Esophagus squamous epithelium (tissue), 5 donors: ENCODE data around the gene ABHD12B. TPM values are rescaled to one million over a fixed set of nuclear protein-coding genes. Genes with fewer than 3 reads are reported as not detected.

Source experiments
- DNase-seq: peaks from one replicate; lab custom pipeline; 2025; lab: John Stamatoyannopoulos, UW
- H3K27ac ChIP-seq, 4 donors: fragments of 200-600 bp; sonication (generic); one replicate each; pipeline ENCODE4 v1.5.1; 2016 to 2019; ENCODE audit warnings: mild to moderate bottlenecking in 1 of 4
- H3K27me3 ChIP-seq, 4 donors: fragments of 200-600 bp; sonication (generic); 1 replicate in 3 of 4; 2 replicates in 1 of 4; pipeline versions ENCODE4 v1.5.1 to v1.6.0; 2017 to 2021; ENCODE audit warnings: antibody characterized with exemption in 1 of 4
- H3K36me3 ChIP-seq, 3 donors: fragments of 200-600 bp; sonication (generic); one replicate each; pipeline ENCODE4 v1.5.1; 2016 to 2019
- H3K4me1 ChIP-seq, 3 donors: fragments of 200-600 bp; sonication (generic); one replicate each; pipeline ENCODE4 v1.5.1; 2017 to 2019
- H3K4me3 ChIP-seq, 4 donors: fragments of 200-600 bp; sonication (generic); 1 replicate in 3 of 4; 2 replicates in 1 of 4; pipeline ENCODE4 v1.5.1; 2016 to 2019; ENCODE audit warnings: mild to moderate bottlenecking in 2 of 4, moderate library complexity in 1 of 4
- H3K9me3 ChIP-seq, 3 donors: fragments of 200-600 bp; sonication (generic); one replicate each; pipeline ENCODE4 v1.5.1; 2016 to 2019
- CTCF ChIP-seq, 6 experiments: fragments of 450-650 bp in 4 of 6; fragments of 200-600 bp in 2 of 6; sonication (generic) in 2 of 6; IDR thresholded peaks; one replicate each; pipeline ENCODE4 v1.5.1; 2016 to 2019; ENCODE audit warnings: antibody characterized with exemption in 6 of 6, mild to moderate bottlenecking in 4 of 6, moderate library complexity in 4 of 6
- POLR2A ChIP-seq, 4 donors: fragments of 450-650 bp; IDR thresholded peaks; one replicate each; pipeline ENCODE4 v1.6.1; 2017; ENCODE audit warnings: antibody characterized with exemption in 4 of 4, mild to moderate bottlenecking in 4 of 4, moderate library complexity in 3 of 4
- WGBS, 2 donors: methylation state at CpG; one replicate each; pipeline ENCODE4 v1.1.5; 2018; 5-methylcytosine and 5-hydroxymethylcytosine counted together
- intact Hi-C: fragments of 100-400 bp; cut with DNase I; formaldehyde crosslinking; loops from one replicate; pipeline ENCODE4 v1.15.0; 2022
- total RNA-seq, 4 donors: library from RNA; depleted of rRNA; stranded (reverse); fragments of >200 nt; gene quantifications; one replicate each; pipeline ENCODE4 v1.1.0, GENCODE V29; 2016
- donor health status: DM: yes; HTN: yes; CAD: no.

ABHD12B gene
- total RNA-seq, 4 donors from 2014 or later, result 0.53 TPM; not detected in 3

- Histone ChIP-seq H3K4me1 (peaks cover 0 to 25% (median 10%) of the 10 kb centered on the region in 3 donors), H3K36me3 (peaks cover 0 to 65% (median 0%) of the 10 kb centered on the region in 3 donors), H3K4me3 (no peak overlapping the region), H3K27me3 (no peaks in the 10 kb centered on the region), H3K27ac (no peak overlapping the region), H3K9me3 (no peaks in the 10 kb centered on the region)
- DNase-seq, result no peak
- TF ChIP-seq POLR2A (IDR thresholded peaks at IDR 0.05) (no peak), CTCF (IDR thresholded peaks at IDR 0.05) (no peak)
- 73% methylated on average over 5 of the region's 5 CpGs for WGBS, 2 donors
- intact Hi-C loops, result no loop called here
Observed at GRCh38 chr14:50935126-50936015, 63.5 kb downstream of the ABHD12B start.

GRCh38 chr14:50936016-50936340 lies 64.1 kb downstream of the ABHD12B start:
- 55 to 68% methylated on average over 2 of the region's 2 CpGs for WGBS, 2 donors
- Histone ChIP-seq H3K9me3 (no peaks in the 10 kb centered on the region), H3K27me3 (no peaks in the 10 kb centered on the region), H3K4me1 (peaks cover 0 to 28% (median 10%) of the 10 kb centered on the region in 3 donors), H3K4me3 (no peak overlapping the region), H3K27ac (no peak overlapping the region), H3K36me3 (peaks cover 0 to 63% (median 0%) of the 10 kb centered on the region in 3 donors)
- no peak for TF ChIP-seq CTCF (IDR thresholded peaks at IDR 0.05)
- TF ChIP-seq POLR2A (IDR thresholded peaks at IDR 0.05), result no peak
- no peak for DNase-seq
- intact Hi-C loops, result no loop called here

- Histone ChIP-seq H3K36me3 (peaks cover 0 to 63% (median 0%) of the 10 kb centered on the region in 3 donors), H3K27me3 (no peaks in the 10 kb centered on the region), H3K27ac (peak overlapping the region in 2 of 4 donors; percentile 19 to 38), H3K4me3 (no peak overlapping the region), H3K9me3 (no peaks in the 10 kb centered on the region), H3K4me1 (peaks cover 0 to 37% (median 10%) of the 10 kb centered on the region in 3 donors)
- WGBS, 2 donors, result 52 to 53% methylated on average over 2 of the region's 2 CpGs
- no peak for DNase-seq
- TF ChIP-seq POLR2A (IDR thresholded peaks at IDR 0.05) (no peak), CTCF (IDR thresholded peaks at IDR 0.05) (no peak)
- intact Hi-C loops, result no loop called here
Observed at GRCh38 chr14:50936882-50937281, 65.0 kb downstream of the ABHD12B start.

DNA sequence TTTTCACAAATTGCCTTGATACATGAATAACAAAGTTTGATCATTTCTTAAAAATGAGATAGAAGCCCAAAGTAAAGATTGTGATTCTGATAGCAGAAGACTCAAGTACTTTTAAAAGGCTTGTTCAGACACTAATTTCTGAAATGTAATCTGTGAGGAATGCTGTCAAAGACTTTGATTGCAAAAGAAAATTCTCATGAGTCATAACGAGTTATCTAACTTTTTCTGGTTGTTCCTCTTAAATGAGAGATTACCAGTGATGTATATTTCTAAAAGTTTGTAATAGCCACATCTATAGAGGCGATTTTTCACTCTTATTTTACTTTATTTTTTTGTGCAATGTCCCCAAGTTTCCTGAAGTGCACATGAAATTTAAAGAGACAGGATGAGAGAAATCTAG lies 65.5 kb downstream of the ABHD12B start:
- intact Hi-C loops, result no loop called here
- Histone ChIP-seq H3K27ac (peak overlapping the region in 2 of 4 donors; percentile 19 to 38), H3K4me3 (no peak overlapping the region), H3K36me3 (peaks cover 0 to 60% (median 0%) of the 10 kb centered on the region in 3 donors), H3K27me3 (no peaks in the 10 kb centered on the region), H3K4me1 (peaks cover 0 to 37% (median 10%) of the 10 kb centered on the region in 3 donors), H3K9me3 (no peaks in the 10 kb centered on the region)
- no peak for DNase-seq
- no peak for TF ChIP-seq POLR2A (IDR thresholded peaks at IDR 0.05)
- TF ChIP-seq CTCF (IDR thresholded peaks at IDR 0.05), result no peak
- 13 to 38% methylated on average over 2 of the region's 2 CpGs for WGBS, 2 donors

DNA sequence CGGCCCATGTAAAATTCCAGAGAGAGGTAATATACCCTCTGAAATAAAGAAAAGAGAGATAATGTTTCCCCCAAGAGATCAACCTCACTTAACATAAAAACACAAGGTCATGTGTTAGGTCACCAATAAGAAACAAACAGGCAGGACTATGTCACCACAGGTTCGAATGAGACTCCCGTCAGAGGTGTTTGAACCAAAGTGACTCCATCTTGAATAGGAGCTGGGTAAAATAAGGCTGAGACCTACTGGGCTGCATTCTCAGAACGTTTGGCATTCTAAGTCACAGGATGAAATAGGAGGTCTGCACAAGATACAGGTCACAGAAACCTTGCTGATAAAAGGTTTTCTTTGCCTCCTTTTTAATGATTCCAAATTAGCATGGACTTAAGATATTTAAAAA lies 65.9 kb downstream of the ABHD12B start:
- intact Hi-C loops, result no loop called here
- peaks cover 0 to 38% (median 12%) of the 10 kb centered on the region in 3 donors for H3K4me1 ChIP-seq
- no peaks in the 10 kb centered on the region for H3K9me3 ChIP-seq
- no peak for DNase-seq
- TF ChIP-seq CTCF (IDR thresholded peaks at IDR 0.05) (no peak), POLR2A (IDR thresholded peaks at IDR 0.05) (no peak)
- no peak overlapping the region for H3K4me3 ChIP-seq
- H3K36me3 ChIP-seq, result peaks cover 0 to 55% (median 0%) of the 10 kb centered on the region in 3 donors
- WGBS, 2 donors, result 56 to 59% methylated on average over 4 of the region's 4 CpGs
- H3K27ac ChIP-seq, result peak overlapping the region in 2 of 4 donors; percentile 7 to 38
- no peaks in the 10 kb centered on the region for H3K27me3 ChIP-seq
